ENCODE data around the gene OSBPL8. TPM values are rescaled to one million over a fixed set of nuclear protein-coding genes. Genes with fewer than 3 reads are reported as not detected.

OSBPL8 gene
- total and polyA plus RNA-seq, 9 of the 15 experiments (the other 6 are each of a cell fraction or from before 2014, with no cell fraction given), result 17.4 to 82.7 (median 42.8) TPM

GRCh38 chr12:76451528-76451927 is 108.0 kb downstream of the OSBPL8 start:
- Histone ChIP-seq H3K4me1 (replicated peaks in 1 of 2; ENCODE audit: control insufficient read depth in 2 of 2, insufficient read depth in 2 of 2, low read length in 2 of 2) (no peaks in the 10 kb centered on the region), H3K9ac (ENCODE audit: insufficient read depth in 1 of 2, low read depth in 2 of 2, low read length in 2 of 2) (no peak overlapping the region), H3K79me2 (ENCODE audit: control insufficient read depth, insufficient read depth, low read length) (peaks cover 5% of the 10 kb centered on the region; the same call in 2 of the 3 replicates)

More at GRCh38 chr12:76451528-76451927, 108.0 kb downstream of the OSBPL8 start:
- FAIRE-seq, result no peak
- in situ Hi-C loops (cut with MboI), result no loop called here
- no peak for DNase-seq (ENCODE audit: extremely low read depth in 1 of 4, low spot score in 3 of 4)
- Histone ChIP-seq H4K20me1 (replicated peaks; ENCODE audit: control insufficient read depth, insufficient read depth, low read length) (peaks cover 3% of the 10 kb centered on the region; the same call in 1 of the 2 replicates), H3K4me2 (ENCODE audit: insufficient read depth, low read length) (no peak overlapping the region), H2AFZ (ENCODE audit: low read depth, low read length) (no peak overlapping the region), H3K27me3 (ENCODE audit: control insufficient read depth in 2 of 2, insufficient read depth in 2 of 2, low read length in 2 of 2) (no peaks in the 10 kb centered on the region), H3K4me3 (no peak overlapping the region), H3K9me1 (ENCODE audit: control insufficient read depth, insufficient read depth, low read length) (no peaks in the 10 kb centered on the region), H3K27ac (ENCODE audit: extremely low read depth, low read depth, low read length) (no peak overlapping the region), H3K36me3 (ENCODE audit: control insufficient read depth, insufficient read depth, low read length) (peaks cover 11% of the 10 kb centered on the region; the same call in 1 of the 3 replicates), H3K9me3 (replicated peaks; ENCODE audit: control insufficient read depth, insufficient read depth, low read depth, low read length) (no peaks in the 10 kb centered on the region)
- ChIA-PET POLR2A (no interaction called here), CTCF (ENCODE audit: low intra/inter-chr PET ratio) (no interaction called here)
- no peak for ATAC-seq
- TF ChIP-seq E2F3 (CRISPR knock-in tag; IDR thresholded peaks at IDR 0.05) (no peak), CREB3 (tag; conservative IDR thresholded peaks at IDR 0.05; ENCODE audit: low read depth) (no peak), ZNF766 (CRISPR knock-in tag; conservative IDR thresholded peaks at IDR 0.05) (no peak), SPI1 (IDR thresholded peaks at IDR 0.05; ENCODE audit: borderline replicate concordance, low read depth, low read length) (no peak), POLR2AphosphoS2 (IDR thresholded peaks at IDR 0.05; ENCODE audit: low read length) (no peak), SAFB2 (IDR thresholded peaks at IDR 0.05; ENCODE audit: borderline replicate concordance, low read depth, low read length, severe bottlenecking) (no peak), POLR2AphosphoS5 (IDR thresholded peaks at IDR 0.05; ENCODE audit: control insufficient read depth, insufficient read depth, low read depth, low read length) (no peak)
- intact Hi-C loops (cut with micrococcal nuclease), result loop anchor here (10.0 kb wide), 3 partner anchors 387 to 967 kb away; partner anchors contain the start of genes GLIPR1 and PHLDA1
- BruUV-seq (replicated peaks), result no TSS peak
- 81% methylated on average over 6 of the region's 6 CpGs for WGBS (ENCODE audit: insufficient coverage, low coverage, missing lambda C conversion rate)
